GM18867 (cell line): ENCODE results near the gene HCRTR1.

Experiments
- ATAC-seq: cut with Tn5 transposase; IDR thresholded peaks from one replicate; pipeline ENCODE4 v1.9.1; 2021; ENCODE audit warnings: mild to moderate bottlenecking, moderate library complexity; ENCODE audit not compliant: unreplicated experiment

The HCRTR1 gene

DNA sequence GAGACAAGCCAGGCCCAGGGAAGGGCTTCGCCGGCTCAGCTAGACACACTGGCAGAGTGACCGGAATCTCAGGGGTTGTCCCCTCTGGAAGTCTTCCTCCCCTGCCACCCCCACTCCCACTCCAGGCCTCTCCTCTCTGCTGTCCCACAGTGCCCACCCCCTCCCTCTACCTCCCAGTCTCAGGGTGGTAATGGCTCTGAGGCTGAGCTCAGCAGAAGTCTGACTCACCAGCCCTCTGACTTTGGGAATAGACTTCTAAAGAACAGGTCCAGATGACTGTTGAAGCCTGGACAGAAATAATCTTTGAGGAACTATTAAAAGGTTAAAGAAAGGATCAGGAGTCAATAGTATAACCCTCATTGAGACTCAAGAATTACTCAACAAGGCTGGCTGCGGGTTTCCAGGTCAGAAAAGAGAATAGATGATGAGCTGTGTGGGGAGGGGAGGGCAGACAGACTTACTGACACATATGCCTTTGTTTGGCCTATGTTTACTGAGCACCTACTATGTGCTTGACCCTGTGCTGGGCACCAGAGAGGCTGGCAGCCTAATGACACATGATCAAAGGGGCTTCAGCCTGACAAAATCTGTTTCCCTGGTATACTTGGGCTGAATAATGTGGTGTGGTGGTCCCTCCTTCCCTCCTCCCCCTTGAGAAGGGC is 8.2 kb downstream of the HCRTR1 start:
- ATAC-seq: no peak

DNA sequence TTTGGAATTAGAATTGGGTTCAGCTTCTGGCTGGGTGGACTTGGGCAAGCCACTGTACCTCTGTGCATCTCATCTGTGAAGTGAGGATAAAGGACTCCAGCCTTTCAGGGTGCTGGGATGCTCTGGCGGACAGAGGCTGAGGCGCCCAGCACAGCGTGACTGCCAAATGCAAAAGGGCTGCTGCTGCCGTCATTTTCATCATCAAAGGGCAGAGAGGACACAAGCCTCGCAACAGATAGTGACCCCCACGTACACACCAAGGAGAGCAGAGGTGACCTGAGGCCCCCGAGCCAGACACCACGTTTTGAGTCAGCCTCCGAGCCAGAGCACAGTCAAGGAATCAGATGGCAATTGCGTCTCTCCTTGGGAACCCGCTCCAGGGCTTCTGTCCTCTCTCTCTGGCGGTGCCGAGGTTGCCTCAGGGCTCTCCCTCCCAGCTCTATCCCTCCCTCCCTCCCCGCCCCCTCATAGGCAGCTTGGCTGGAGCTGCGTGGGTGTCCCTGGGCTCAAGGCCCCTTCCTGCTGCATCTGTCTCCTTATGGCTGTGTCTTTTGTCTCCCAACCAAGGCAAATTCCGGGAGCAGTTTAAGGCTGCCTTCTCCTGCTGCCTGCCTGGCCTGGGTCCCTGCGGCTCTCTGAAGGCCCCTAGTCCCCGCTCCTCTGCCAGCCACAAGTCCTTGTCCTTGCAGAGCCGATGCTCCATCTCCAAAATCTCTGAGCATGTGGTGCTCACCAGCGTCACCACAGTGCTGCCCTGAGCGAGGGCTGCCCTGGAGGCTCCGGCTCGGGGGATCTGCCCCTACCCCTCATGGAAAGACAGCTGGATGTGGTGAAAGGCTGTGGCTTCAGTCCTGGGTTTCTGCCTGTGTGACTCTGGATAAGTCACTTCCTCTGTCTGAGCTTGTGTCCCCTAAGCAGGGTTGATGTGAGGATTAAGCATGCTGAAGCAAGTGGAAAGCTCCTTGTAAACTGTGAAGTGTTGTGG is 9.0 kb downstream of the HCRTR1 start:
- no peak for ATAC-seq

GRCh38 chr1:31627301-31627929 is 9.9 kb downstream of the HCRTR1 start:
- ATAC-seq: no peak

GRCh38 chr1:31627930-31628559 is 10.6 kb downstream of the HCRTR1 start:
- ATAC-seq: no peak

- ATAC-seq: no peak
Measured at GRCh38 chr1:31628931-31629556, 11.6 kb downstream of the HCRTR1 start.

DNA sequence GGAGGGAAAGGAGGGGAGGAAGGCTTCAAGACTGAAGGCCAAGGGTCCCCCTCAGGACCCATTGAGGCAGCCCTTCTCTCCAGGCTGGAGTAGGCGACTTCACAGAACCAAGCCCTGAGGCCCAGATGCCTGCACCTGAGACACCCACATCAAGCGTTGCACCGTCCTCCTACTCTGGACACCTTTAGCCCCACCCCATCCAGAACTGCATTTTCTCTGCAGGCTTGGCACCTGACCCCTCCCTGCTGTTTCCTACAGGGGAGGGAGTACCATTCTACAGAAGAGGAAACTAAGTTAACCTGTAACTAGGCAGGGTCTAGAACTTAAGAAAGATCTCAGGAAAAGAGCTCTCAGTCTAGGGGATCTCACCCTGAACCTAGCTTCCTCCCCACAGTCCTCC is 15.2 kb downstream of the HCRTR1 start:
- no peak for ATAC-seq

- ATAC-seq: no peak
Measured at GRCh38 chr1:31633117-31633516, 15.6 kb downstream of the HCRTR1 start.

DNA sequence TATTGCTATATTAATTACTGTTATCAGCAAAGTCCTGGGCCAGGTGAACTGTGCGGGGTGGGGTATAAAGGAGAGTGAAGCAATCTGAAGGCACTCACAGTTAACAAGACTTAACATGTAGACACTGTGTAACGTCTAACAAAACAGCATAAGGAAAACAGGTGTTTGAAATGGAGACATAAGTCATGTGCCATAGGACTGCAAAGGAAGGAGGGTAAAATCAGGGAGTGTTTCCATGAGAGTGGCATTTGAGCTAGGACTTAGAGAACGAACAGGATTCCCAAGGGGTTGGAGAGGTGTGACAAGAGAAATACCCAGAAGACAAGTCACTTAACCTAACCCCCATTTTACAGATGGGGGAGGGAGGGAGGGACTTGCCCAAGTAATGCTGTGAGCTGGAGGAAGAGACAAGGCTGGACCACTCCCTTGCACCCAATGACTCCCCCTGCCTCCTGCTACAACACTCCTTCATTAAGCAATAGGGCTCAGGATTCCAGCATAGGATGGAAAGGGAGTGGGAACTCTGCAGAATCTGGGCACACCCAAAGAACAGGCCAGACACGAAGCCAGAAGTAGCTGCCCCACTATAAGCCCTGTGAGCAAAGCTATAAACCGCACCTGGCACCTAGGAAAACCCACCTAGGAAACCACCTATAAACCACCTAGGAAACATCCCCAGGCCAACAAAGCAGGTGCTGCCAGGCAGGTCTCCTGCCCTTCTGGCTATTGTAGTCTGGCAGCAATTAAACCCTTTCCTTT is 20.6 kb downstream of the HCRTR1 start:
- no peak for ATAC-seq

DNA sequence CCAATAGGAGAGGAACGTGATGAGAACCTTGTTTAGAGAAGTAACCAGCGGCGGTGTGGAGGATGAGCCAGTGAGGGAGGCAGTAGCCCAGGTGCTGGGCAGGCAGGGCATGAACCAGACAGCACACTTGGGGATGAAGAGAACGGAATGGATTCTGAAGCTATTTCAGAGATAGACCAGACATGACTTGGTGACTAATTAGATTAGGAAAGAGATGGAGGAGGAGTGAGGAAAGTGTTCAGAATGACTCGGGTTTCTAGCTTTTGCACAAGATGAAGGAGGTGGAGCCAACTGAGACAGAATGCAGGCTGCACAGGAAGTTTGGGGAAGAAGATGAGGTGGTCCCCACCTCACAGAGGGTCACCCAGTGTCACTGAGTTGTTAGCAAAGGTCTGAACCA is 22.1 kb downstream of the HCRTR1 start:
- ATAC-seq: no peak

DNA sequence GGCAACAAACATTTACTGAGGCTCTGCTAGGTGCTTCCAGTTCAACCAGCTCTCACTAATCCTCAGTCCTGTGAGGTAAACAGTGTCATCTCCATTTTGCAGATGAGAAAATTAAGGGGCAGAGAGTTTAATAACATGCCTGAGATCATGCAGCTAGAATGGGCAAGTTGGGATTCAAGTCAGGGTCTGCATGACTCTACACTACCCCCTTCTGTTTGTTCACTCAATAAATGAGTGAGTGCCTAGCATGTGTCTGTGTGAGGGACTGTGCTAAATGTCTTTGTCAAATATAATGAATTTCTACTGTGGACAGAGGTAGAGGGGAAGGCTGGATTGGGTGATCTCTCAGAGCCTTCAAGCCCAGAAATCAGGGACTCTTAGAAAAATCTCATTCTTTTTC is 22.7 kb downstream of the HCRTR1 start:
- ATAC-seq: no peak

- no peak for ATAC-seq
Measured at GRCh38 chr1:31640964-31641363, 23.5 kb downstream of the HCRTR1 start.

- ATAC-seq: no peak
Measured at GRCh38 chr1:31642366-31642765, 24.9 kb downstream of the HCRTR1 start.

DNA sequence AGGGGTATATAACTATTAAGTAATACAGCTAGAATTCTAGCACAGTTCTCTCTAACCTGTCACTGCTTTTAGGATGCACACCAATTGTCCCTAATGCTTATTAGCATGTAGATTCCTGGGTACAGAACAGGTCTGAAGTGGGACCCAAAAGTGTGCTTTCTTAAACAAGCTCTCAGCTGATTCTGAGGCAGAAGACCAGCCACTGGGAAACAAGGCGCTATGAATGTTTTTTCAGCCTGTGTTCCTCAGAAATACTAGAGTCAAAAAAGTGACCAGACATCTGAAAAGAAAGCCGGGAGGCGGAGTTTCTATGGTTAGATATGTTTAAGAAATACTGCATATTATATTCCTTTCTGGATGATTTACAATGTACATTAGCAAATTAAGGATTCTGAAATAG is 25.4 kb downstream of the HCRTR1 start:
- no peak for ATAC-seq

GRCh38 chr1:31643976-31644559 is 26.6 kb downstream of the HCRTR1 start:
- ATAC-seq: no peak

GRCh38 chr1:31644560-31645273 is 27.2 kb downstream of the HCRTR1 start, which contains the start of gene PEF1:
Gene PEF1 (minus strand): TSS chr1:31644876. CDS start chr1:31644864, 12 bp downstream.
- ATAC-seq: peak; percentile 86

- ATAC-seq: no peak
Measured at GRCh38 chr1:31645274-31645568, 27.7 kb downstream of the HCRTR1 start.

DNA sequence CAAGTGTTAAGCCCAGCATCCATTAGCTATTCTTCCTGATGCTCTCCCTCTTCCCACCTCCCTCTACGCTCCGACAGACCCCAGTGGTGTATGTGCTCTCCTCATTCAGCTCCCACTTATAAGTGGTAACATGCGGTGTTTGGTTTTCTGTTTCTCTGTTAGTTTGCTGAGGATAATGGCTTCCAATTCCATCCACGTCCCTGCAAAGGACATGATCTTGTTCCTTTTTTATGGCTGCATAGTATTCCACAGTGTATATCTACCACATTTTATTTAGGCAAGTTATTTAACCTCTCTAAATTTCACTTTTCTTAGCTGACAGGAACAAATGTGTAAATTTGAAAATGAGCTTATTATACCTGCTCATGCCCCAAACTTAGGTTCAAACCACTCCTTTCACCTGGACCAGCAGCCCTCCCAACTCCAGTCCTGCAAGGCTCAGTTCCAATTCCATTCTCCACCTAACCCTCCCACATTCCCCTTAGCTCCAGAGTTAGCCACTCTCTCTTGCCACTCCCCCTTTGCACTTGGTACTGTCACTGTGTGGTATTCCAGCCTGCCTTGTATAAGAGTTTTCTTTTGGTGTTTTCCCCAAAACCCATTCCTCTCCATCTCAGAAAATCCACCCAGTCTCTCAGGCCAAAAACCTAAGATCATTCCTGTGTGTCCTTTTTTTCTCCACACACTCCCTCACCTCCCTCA is 28.9 kb downstream of the HCRTR1 start:
- ATAC-seq: no peak

DNA sequence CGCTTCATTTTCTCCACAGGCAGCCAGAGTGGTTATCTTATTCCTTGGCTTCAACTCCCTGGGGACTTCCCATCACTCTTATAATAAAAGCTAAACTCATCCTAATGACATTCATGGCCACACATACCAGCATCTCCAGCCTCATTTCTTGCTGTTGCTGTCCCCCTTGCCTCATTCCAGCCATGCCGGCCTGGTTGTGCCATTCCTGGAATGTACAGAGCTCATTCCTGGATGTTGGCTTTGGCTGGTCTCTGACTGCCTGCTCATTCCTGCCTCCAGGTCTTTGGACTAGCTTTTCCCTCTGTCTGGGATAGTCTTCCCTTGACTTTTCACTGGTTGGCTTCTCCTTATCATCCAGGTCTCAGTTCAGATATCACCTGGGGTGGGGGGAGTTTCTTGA is 29.6 kb downstream of the HCRTR1 start:
- ATAC-seq: no peak

GRCh38 chr1:31648190-31648589 is 30.7 kb downstream of the HCRTR1 start:
- ATAC-seq: no peak
